ENCODE measurements around the gene BSND.

BSND gene

DNA sequence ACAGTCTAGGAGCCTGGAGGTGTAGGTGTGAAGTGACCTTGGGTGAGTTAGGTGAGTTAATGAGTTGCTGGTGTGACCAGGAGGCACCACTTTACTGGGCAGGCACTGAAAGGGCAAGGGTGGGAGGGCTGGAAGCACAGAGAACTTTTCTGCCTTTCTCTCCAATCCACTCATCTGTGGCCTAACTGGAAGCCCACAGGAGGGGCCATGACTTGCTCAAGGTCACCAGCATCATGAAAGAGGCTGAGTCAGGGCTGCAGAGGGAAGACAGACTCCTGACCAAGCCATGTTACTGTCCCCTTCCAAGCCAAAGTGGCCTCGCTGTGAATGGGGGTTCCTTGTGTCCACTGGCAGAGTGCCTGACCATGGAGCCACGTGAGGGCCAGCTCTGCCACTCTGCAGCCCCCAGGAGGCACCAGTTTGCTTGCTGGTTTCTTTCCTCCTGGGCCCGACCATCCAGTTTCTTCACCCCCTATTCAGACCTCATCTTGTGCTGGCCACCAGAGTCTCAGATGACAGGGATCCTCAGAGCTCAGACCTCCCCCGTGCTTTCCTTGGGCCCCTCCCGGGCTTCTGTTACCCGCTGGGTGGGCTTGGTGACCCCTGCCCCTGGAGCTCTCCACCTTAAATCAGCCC, 4.3 kb upstream of the BSND start:
- DNase-seq (ENCODE audit: low read depth): no peak

DNA sequence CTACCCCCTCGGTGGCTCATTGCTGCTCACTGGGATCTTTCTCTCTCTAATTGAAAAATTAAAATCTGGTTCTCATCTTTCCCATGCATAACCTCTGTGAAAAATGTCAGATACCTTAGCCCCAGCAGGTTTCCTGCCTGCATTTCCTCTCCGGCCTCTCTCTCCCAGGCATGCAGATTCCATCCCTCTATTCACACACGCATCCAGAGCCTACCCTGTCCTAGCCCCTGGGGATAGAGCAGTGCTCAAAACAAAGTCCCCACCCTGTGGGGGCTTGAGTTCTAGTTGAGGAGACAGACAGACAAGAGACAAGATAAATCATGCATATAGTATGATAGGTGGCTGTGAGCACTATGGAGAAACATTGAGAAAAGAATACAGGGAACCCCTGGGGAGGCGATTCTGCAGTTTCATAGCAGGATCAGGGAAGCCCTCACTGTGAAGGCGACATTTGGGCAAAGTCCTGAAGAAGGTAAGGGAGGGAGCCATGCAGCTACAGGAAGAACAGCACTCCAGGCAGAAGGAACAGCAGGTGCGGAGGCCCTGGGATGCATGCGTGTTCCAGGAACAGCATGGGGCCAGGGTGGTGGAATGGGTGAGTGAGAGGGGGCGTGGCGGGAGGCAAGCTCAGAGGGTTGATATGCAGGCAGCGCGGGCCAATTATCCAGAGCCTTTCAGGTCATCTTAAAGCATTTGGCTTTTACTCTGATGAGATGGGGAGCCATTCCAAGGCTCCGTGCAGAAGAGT, 3.5 kb upstream of the BSND start:
- DNase-seq (ENCODE audit: low read depth): no peak

DNA sequence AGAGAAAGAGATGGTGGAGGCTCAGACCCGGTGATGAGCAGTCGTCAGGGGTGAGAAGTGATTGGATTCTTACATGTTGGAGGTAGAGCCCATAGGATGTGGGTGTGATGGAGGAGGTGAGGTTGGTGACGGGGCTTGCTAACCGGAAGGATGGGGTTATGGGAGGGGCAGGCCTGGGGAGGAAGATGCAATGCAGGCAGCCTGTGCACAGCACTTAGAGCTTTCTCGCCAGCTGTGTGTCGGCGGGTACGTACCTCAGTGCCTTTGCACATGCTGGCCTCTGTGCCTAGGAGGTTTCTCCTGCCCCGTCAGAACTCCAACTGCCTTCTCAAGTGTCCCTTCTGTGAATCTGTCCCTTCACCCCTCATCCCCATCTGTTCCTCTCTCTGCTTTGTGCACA, 2.9 kb upstream of the BSND start:
- no peak for DNase-seq (ENCODE audit: low read depth)

DNA sequence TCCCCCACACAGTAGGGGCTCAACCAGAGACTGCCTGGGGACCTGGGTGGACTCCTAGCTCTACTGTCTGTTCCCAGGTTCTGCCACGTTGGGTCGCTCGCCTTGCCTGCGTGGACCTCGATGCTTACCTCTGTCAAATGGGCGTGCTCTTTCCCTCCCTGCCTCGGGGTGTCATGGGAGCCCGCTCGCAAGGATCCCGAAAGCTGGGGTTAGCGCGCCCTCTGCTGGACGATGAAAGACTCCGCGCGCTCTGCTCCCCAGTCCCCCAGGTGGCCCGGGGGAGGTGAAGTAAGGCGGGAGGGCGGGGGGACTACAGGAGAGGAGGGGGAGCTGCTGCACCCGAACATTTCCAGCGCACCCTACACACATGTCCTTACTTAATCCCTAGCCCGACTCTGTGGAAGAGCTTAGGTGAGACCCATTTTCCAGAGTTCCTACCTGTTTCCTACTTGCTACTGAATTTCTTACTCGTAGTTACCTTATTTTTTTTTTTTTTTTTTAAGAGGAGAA, 2.3 kb upstream of the BSND start:
- DNase-seq (ENCODE audit: low read depth): no peak

DNA sequence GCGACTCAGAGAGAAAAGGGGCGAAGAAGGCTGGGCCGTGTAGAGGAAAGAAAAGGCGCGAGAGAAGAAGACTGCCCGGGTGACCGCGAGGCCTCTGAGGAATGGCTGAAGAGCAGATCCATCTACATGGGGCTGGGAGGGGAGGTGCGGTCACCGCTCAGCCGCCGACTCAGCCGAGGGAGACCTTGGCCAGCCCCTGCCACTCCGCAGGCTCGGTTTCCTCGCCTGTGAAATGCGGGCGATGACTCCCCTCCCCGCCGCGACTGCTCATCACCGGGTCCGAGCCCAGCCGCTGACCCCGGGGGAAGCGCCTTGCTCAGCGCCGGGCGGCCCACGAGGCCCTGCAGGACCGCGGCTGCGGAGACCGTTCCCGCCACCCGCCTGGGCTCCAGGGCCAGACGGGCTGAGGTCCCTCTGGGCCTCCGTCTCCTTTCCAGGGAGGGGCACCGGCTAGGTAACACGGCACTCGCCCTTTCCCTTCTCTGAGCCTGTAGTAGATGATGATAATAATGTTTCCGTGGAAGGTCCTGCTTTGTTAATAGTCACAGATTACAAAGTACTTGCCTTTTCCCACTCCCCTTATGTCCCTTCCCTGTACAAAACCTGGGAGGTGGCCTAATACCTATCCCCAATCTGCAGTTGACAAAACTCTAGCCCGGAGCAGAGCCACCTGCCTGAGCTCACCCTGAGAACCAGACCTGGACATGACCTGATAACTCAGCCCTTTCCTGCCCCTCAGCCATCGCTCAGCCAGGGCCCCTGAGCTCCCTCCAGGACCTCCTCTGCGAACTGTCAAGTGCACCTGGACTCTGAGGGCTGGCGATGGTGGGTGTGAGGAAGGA, 1.6 kb upstream of the BSND start:
- no peak for DNase-seq (ENCODE audit: low read depth)

DNA sequence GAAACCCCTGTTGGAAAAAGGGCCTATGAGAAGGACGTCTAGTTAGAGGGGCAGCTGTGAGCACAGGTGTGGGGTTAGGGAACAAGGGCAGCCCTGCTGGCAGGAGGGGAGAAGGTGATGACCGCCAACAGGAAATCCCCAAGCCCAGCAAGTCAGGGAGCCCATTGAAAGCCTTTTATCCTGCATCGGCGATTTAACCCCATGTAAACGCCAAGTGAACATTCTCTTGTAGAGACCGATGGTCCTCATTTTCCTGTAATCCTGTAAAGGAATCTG, 1.1 kb upstream of the BSND start:
- no peak for DNase-seq (ENCODE audit: low read depth)

DNA sequence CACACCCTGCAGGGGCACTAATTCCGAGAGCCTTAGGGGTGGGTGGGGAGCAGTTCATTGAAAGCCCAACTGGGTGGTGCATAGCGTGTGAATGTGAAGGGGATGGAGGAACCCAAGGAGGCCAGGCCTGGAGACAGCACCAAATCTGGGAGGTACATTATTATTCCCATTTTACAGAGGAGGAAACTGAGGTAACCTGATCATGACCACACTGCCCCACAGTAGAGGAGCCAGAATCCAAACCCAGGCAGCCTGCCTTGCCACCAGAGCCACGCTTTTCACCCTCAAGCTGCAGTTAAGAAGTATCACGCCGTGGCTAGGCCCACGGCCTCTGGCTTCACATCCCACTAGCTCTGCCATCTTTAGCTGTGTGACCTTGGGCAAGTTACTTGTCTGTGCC, 633 bp upstream of the BSND start:
- DNase-seq (ENCODE audit: low read depth): no peak

DNA sequence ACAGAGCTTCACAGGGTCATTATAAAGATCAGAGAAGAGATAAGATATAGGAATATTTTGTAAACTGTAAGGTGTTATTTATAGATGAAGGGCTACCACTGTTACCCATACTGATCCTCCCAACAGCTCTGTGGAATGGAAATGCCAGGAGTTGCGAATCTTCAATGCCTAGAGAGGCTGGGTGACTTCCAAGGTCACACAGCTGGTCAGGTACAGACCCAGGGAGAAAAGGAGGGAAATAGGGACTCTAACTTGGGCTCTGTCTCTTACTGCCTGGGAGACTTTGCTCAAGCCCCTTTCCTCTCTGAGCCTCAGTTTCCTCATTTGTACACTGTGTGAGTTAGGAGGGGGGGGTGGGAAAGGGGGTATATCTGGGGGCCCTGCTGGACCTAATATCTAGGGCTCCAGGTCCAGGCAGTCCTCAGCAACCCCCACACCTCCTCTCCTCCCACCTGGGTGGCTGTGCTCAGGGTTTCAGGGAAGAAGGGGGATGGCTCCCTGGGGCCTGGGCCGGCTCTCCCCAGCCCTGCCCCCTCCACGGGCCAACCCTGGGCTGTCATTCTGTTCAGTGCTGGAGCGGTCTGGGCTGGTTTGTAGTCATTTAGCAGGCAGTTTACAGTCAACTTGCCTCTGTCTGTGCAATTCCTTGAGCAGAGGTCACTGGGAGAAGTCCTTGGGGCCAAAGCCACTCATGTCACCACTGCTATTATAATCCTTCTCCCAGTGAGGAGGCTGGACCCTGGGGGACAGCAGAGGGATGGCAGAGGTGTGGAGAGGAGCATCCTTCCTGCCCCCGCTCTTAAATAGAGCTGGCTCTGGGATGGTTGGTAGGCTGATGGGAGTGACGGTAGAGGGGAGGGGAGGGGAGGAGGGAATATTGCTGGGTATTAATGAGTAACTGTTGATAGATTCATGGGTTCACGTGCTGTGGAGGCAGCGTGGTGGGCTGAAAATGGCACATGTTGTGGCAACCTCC, 1.7 kb downstream of the BSND start:
- no peak for DNase-seq (ENCODE audit: low read depth)

DNA sequence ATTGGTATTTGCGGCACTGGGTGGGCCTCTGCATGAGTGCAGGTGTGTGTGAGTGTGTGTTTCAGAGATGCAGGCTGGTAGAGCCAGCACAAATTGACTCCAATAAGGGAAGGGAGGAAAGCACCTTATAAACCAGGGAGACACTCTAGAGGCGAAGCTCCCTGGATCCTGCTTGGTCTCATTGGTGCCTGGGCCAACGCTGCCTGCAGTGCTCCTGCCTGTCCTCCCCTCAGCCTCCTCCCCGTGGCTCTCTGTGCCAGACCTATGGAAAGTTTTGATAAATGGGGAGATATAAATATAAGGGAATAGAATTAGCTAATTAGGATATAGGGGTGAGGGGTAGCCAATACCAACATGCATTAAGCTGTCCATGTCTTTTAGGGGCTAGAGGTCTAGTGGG, 2.6 kb downstream of the BSND start:
- no peak for DNase-seq (ENCODE audit: low read depth)

DNA sequence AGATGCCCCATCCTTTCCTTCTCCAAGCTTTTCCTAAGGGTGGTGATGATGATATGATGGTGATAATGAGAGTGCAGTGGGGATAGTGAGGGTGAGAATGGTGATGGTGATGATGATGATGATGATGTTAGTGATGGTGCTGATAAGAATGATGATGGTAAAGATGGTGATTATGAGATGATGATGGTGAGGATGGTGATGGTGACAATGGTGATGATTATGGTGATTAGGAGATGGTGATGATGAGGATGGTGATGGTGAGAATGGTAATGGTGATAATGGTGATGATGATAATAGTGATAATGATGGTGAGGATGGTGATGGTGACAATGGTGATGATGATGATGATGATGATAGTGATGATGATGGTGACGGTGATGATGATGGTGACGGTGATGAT, 4.0 kb downstream of the BSND start:
- DNase-seq (ENCODE audit: low read depth): no peak

DNA sequence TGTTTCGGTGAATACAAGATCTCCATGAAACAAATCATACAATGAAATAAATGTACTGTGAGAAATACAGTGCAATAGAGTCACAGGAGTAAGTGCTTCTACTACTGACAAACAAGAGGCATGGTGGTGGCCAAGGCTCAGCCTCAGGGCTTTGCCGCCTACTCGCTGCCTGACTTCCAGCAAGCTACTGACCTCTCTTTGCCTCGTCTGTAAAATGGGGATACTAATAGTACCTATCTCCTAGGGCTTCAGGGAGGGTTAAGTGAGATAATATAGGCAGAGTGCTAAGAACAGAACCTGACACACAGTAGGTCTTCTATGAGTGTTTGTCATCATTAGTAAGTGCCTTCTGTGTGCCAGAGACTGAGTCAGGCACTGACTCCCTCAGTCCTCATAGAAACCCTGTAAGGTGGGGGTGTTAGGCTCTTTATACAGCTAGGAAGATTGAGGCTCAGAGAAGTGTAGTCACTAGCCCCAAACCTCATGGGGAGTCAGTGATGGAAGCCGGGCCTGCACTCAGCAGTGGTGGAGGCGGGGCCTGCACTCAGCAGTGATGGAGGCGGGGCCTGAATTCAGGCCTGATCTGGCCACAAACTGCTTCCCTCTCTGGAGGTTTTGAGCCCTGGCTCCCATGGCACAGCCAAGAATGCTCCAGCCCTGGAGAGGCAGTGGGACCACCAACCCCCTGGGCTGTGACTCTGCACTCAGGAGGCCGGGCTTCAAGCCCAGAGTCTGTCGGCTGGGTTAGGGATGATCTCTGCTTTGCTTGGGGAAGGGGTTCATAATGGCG, 6.8 kb downstream of the BSND start:
- no peak for DNase-seq (ENCODE audit: low read depth)

DNA sequence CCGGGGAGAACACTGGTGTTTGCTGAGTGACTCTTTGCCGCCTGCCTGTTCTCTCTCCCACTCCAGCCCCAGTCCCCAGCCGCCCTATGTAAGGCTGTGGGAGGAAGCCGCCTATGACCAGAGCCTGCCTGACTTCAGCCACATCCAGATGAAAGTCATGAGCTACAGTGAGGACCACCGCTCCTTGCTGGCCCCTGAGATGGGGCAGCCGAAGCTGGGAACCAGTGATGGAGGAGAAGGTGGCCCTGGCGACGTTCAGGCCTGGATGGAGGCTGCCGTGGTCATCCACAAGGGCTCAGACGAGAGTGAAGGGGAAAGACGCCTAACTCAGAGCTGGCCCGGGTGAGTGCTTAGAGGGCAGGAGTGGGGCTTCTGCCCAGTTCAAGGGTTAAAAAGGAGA, 8.2 kb downstream of the BSND start:
- no peak for DNase-seq (ENCODE audit: low read depth)

DNA sequence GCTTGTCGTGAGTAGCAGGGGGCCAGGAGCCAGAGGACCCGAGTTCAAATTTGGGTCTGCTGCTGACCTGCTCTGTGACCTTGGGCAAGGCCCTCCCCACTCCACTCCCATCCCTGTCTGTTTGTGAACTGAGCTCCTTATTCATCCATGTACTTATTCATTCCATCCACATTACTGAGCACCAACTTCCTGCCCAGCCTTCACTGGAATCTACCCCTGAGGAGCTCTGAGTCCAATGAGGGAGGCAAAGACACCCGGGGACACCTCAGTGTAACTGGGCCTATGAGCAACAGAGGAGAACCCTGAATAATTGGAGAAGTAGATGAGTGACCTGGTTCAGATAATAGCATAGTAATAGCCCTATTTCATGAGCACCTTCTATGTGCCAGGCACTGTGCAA, 8.9 kb downstream of the BSND start:
- peak; percentile 44 for DNase-seq (ENCODE audit: low read depth)

DNA sequence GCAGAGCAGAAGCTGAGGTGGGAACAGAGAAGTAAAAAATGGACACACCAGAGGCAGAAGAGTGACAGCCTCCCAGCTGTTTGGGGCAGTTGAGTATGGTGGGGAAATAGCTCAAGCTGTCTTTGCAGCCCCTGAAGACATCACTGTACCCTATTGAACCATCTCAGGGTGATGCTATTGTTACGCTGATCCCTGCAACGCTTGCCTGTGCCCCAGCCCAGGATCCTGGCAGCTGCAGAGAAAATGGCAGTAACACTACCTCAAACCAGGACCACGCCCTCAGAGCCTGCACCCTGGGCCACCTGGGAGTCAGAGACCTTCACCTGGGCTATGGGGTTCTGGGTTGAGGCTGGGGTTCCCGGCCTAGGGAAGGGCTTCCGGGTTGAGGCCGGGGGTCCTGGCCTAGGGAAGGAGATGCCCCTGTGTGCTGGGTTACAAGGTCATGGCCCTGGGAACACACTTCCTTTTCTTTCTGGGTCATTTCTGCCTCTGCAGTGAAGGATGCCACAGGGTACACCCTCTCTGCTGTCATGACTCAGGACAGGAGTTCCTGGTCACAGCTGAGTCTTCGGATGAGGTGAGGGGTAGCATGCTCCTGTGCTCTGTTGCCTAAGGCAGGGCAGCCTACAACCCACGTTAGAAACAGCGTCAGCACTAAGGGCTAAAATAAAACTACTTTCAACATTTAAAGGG, 11.6 kb downstream of the BSND start:
- no peak for DNase-seq (ENCODE audit: low read depth)

DNA sequence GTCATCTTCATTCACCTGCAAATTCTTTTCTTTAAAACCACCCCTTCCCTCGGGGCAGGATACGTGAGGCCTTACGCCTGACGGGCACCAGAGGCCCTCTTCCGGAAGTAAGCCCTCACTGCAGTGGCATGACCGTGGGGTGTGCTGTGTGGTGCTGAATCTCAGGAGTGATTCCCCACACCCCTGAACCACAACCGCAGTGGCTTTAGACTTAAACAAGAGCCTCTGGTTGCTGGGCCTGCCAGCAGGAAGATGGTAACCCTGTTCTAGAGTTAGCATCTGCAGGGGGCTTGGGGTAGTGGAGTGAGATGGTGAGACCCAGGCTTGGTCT, 12.1 kb downstream of the BSND start:
- no peak for DNase-seq (ENCODE audit: low read depth)

DNA sequence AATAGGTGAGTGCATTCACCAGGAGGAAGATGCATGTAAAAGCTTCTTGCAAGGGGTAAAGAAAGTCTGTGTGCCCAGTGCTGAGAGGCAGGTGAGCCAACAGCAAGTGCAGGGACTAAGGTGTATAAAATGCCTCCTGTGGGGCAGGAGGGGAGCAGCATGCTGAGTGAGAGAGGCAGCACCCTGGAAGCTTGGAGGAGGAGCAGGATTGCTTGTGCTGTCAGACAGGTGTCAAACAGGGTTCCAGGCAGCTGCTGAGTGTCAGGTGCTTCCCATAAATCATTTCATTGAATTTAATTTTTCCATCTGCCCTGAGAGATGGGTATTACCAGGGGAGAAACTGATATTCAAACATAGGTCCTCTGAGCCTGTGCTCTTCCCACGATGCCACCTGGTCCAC, 13.9 kb downstream of the BSND start:
- no peak for DNase-seq (ENCODE audit: low read depth)

DNA sequence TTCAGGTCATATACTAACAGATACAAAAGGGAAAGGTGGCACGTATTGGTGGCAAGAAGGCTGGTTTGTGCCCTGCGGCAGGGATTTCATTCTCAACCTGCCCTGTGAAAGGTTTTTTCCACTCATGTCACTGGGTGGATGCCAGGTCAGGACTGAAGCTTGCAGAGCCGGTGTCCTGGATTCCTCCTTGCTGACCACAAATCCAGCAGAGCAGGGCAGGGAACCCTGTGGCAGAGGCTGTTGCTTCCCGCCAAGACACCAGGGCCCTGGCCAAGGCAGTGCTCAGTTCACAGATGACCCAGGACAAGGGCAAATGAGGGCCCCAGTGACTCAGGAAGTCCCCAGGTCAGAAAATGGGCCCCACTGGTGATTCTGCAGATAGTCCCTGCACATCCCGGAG, 16.4 kb downstream of the BSND start:
- no peak for DNase-seq (ENCODE audit: low read depth)

DNA sequence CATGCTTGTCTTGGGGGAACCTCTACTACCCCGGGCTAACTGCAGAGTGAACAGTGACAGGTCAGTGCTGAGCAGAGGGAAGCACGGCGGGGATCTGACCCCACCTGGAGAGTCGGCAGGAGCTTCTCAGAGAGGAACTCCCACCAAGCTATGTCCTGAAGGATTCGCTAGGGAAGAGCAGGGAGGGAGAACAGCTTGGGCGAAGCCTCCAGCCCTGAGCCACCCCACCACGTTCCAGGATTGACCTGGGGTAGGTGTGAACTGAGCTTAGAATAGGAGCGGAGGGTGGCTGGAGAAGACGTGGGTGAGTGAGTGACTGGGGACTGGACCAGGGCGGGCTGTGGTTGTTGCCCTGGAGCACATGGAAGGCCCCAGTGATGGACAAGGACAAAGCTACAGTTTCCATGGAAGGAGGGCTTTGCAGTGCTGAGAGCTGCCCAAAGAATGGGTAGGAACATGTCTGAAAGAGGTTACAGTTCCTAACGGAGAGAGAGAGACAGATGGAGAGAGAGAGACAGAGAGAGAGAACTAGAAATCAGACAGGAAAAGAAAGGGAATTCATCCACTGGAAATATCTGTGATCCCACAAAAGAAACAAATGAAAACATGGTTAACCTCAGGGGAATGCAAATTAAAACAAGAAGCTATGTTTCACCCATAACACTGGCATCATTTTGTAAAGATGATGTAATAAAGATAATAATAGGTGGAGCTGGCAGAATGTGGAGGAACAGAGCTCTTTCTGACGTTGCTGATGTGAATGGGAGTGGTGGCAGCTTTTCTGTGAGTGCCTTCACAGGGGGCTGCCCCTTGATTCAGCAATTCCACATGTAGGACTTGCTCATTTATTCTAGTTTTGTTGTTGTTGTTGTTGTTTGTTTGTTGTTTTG, 17.2 kb downstream of the BSND start:
- DNase-seq (ENCODE audit: low read depth): no peak

DNA sequence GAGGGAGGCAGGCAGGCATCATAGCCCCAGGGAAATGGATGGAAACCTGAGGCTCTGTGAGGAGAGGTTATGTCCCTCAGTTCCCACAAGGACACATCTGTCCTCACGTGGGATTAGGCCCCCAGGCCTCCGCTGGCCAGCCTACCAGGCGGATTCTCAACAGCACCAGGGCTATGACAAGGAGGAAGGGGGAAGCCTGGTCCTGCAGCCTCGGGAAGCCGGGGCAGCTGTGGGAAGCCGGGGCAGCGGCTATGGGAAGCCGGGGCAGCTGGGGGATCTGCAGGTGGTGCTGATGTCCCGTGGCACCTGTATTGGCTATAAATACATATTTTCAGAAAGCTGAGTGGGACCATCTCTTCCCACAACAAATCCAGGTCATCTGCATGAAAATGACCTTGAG, 19.7 kb downstream of the BSND start:
- no peak for DNase-seq (ENCODE audit: low read depth)
